ENCODE results near the gene TIAM2. TPM values are rescaled to one million over a fixed set of nuclear protein-coding genes. Genes with fewer than 3 reads are reported as not detected.

Gene TIAM2
- total and polyA plus RNA-seq, 10 donors = 4.3 to 21.9 (median 12.9) TPM

- Histone ChIP-seq H3K36me3 (peaks cover 0 to 85% (median 33%) of the 10 kb centered on the region in 6 donors), H3K9me3 (no peaks in the 10 kb centered on the region), H3K27ac (no peak overlapping the region), H3K4me1 (no peaks in the 10 kb centered on the region), H3K4me3 (no peak overlapping the region), H3K27me3 (replicated peaks in 1 of 7) (no peaks in the 10 kb centered on the region)
- no peak for DNase-seq
- no peak for TF ChIP-seq POLR2AphosphoS5 (IDR thresholded peaks at IDR 0.05)
- no peak for TF ChIP-seq CTCF (IDR thresholded peaks at IDR 0.05 in 8 of 11, conservative IDR thresholded peaks at IDR 0.05 in 3 of 11)
- no peak for TF ChIP-seq POLR2A (IDR thresholded peaks at IDR 0.05)
- intact Hi-C loops (cut with DNase I; ENCODE audit: low total_unique reads) = no loop called here
- WGBS, 5 donors = 86 to 98% (median 97%) methylated on average over 2 of the region's 2 CpGs
Observed at GRCh38 chr6:155301867-155302266, 306.8 kb downstream of the TIAM2 start.

GRCh38 chr6:155303361-155303870 is 308.3 kb downstream of the TIAM2 start:
- no peak overlapping the region for H3K4me3 ChIP-seq
- no peak for DNase-seq
- intact Hi-C loops (cut with DNase I; ENCODE audit: low total_unique reads) = no loop called here
- H3K4me1 ChIP-seq = peaks cover 0 to 8% (median 3%) of the 10 kb centered on the region in 6 donors
- 67 to 88% (median 74%) methylated on average over 4 of the region's 4 CpGs for WGBS, 5 donors
- H3K27ac ChIP-seq = no peak overlapping the region
- no peaks in the 10 kb centered on the region for H3K9me3 ChIP-seq
- H3K36me3 ChIP-seq = peaks cover 0 to 83% (median 23%) of the 10 kb centered on the region in 6 donors
- TF ChIP-seq POLR2AphosphoS5 (IDR thresholded peaks at IDR 0.05) (no peak), POLR2A (IDR thresholded peaks at IDR 0.05) (no peak), CTCF (IDR thresholded peaks at IDR 0.05 in 8 of 11, conservative IDR thresholded peaks at IDR 0.05 in 3 of 11) (no peak)
- no peaks in the 10 kb centered on the region for H3K27me3 ChIP-seq (replicated peaks in 1 of 7)

- DNase-seq = no peak
- no peak for TF ChIP-seq POLR2A (IDR thresholded peaks at IDR 0.05)
- no peak for TF ChIP-seq POLR2AphosphoS5 (IDR thresholded peaks at IDR 0.05)
- TF ChIP-seq CTCF (IDR thresholded peaks at IDR 0.05 in 8 of 11, conservative IDR thresholded peaks at IDR 0.05 in 3 of 11) = no peak
- WGBS, 5 donors = 85 to 97% (median 93%) methylated on average over 2 of the region's 2 CpGs
- Histone ChIP-seq H3K4me1 (peaks cover 0 to 29% (median 10%) of the 10 kb centered on the region in 6 donors), H3K27ac (peak overlapping the region in 1 of 8 donors; percentile 32), H3K36me3 (peaks cover 0 to 76% (median 24%) of the 10 kb centered on the region in 6 donors), H3K9me3 (no peaks in the 10 kb centered on the region), H3K27me3 (replicated peaks in 1 of 7) (no peaks in the 10 kb centered on the region), H3K4me3 (no peak overlapping the region)
- intact Hi-C loops (cut with DNase I; ENCODE audit: low total_unique reads) = no loop called here
Observed at GRCh38 chr6:155306958-155307357, 311.8 kb downstream of the TIAM2 start.

Measured in spleen (tissue), 11 donors.